D721Med (cell line): ENCODE data around the gene ASS1.

Experiments
- DNase-seq: peaks from one replicate; pipeline ENCODE4 v3.0.0; 2011; ENCODE audit warnings: low spot score; ENCODE audit not compliant: insufficient read length
- FAIRE-seq: peaks from 2 replicates; lab custom pipeline; 2011; peaks lifted over from hg19 to GRCh38; lab: Jason Lieb, UNC
- CTCF ChIP-seq: IDR thresholded peaks from 2 replicates; pipeline ENCODE4 v1.5.1; 2012; ENCODE audit warnings: mild to moderate bottlenecking, control low read depth; ENCODE audit not compliant: insufficient read depth; ENCODE audit errors: missing control alignments

ASS1 gene

GRCh38 chr9:130526854-130527650 is 82.3 kb downstream of the ASS1 start:
- FAIRE-seq (no peak), DNase-seq (no peak)
- no peak for TF ChIP-seq CTCF

DNA sequence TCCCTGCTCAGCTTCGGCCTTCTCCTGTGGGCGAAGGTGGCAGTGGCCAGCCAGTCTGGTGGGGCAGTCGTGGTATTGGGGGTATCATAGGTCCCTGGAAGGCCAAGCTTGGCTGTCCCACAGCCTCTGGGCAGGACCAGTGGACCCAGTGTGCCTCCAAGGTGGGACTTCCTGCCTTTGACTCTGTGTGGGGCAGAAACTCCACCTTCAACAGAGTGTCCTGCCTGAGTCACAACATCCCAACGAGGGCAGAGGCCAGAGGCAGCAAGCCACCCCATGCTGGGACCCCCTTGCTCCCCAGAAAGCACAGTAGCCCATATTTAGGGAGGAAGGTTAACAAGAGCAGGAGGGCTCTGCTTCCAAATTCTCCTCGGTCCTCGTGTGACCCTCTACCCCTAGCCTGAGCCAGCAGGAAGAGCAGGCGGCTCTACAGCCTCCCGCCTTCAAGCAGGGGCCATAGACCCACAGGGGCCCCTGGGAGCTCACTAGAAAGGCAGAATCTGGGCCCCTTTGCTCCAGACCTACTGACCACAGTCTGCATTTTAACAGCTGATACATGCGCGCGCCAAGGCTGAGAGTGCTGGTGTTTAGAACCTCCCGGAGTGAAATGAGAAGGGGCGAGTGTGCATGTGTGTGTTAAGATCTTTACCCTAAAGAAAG is 83.0 kb downstream of the ASS1 start:
- DNase-seq (no peak), FAIRE-seq (no peak)
- TF ChIP-seq CTCF = no peak

GRCh38 chr9:130528674-130529073 is 83.9 kb downstream of the ASS1 start:
- no peak for TF ChIP-seq CTCF
- no peak for FAIRE-seq

GRCh38 chr9:130530938-130531337 is 86.2 kb downstream of the ASS1 start:
- no peak for TF ChIP-seq CTCF
- FAIRE-seq (no peak), DNase-seq (no peak)

More at GRCh38 chr9:130528674-130529073, 83.9 kb downstream of the ASS1 start:
- no peak for DNase-seq

GRCh38 chr9:130531670-130532069 is 86.9 kb downstream of the ASS1 start:
- no peak for TF ChIP-seq CTCF
- no peak for FAIRE-seq
- DNase-seq = no peak

DNA sequence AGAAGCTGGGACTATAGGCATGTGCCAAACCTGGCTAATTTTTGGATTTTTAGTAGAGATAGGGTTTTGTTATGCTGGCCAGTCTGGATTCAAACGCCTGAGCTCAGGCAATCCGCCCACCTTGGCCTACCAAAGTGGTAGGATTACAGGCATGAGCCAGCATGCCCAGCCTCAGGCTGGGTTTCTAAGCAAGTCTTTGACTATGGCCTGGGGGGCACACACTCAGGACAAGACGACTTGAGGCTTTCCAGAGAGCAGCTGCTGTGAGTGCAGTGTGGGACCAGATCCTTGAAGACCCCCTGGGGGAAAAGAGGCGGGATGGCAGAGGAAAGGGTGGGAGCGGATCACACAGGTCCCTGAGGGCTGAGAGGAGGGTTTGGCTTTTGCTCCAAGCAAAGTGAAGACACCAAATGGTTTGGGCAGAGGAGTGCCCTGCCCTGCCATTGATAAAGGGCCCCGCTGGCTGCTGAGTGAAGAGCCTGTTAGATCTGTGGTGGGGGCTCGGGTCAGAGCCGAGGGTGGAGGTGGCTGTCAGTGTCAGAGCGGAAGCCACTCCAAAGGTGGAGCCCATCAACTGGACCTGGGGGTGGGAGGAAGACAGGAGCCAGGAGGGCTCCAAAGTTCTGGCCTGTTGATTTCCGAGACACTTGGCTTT is 87.8 kb downstream of the ASS1 start:
- TF ChIP-seq CTCF = no peak
- FAIRE-seq = no peak
- DNase-seq = no peak
